HS-27A (cell line): ENCODE data around the gene SYT2.
"Not testable (repeated sequence)": the region's sequence is repeated elsewhere in the genome, so short reads cannot be mapped to it uniquely, and the experiment has no call there.

Source experiments
- DNase-seq: peaks from one replicate; pipeline ENCODE4 v3.0.0-alpha.2; 2012; ENCODE audit warnings: low read depth, missing footprints

SYT2 gene

GRCh38 chr1:202545647-202546303, 164.5 kb downstream of the SYT2 start:
- not testable (repeated sequence) for DNase-seq

GRCh38 chr1:202544766-202545449, 165.3 kb downstream of the SYT2 start:
- not testable (repeated sequence) for DNase-seq

DNA sequence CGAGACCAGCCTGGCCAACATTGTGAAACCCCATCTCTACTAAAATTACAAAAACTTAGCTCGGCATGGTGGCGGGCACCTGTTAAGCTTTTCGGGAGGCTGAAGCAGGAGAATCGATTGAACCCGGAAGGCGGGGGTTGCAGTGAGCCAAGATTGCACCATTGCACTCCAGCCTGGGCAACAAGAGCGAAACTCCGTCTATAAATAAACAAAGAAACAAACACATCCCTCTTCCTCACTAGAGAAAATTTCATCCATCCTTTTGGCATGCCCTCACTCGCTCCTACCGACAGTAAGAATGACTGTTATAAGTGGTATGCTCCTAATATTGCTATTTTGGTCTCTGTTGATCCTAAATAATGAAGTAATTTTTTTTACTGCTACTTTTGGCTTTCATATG, 166.7 kb downstream of the SYT2 start:
- DNase-seq = not testable (repeated sequence)

- DNase-seq = not testable (repeated sequence)
These were observed 167.8 kb downstream of the SYT2 start for GRCh38 chr1:202542415-202542814.

DNA sequence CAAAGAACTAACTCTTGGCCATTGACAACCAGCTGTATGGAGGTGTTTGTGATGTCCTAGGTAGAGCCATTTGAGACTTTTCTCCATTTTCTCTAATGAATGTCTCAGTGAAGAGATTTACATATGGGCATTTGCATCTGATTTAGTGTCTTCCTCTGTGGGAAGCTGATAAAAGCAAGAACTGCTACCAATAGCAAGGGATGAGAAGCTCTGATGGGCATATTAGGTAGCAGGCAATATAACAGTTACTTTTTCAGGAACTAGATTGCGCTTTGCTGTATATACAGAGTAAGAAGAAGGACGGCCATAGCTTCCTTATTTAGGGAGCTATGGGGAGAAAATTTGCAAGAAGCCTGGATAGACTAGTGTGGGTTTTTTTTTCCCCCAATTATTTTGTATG, 169.4 kb downstream of the SYT2 start:
- not testable (repeated sequence) for DNase-seq
